H1 (cell line): ENCODE data around the gene BTAF1. TPM values are rescaled to one million over a fixed set of nuclear protein-coding genes. Genes with fewer than 3 reads are reported as not detected.

Experiments used
- GTF2F1 ChIP-seq: IDR thresholded peaks from 2 replicates; pipeline ENCODE4 v1.6.1; 2012; ENCODE audit warnings: low read depth, low read length, improper control_type of control experiment, borderline replicate concordance
- polyA plus RNA-seq, 7 experiments: library from polyadenylated mRNA; depleted of rRNA in 3 of 7; stranded (reverse) in 5 of 7; unstranded in 2 of 7; fragments of >200 nt in 5 of 7; fragments of 200-250 nt in 2 of 7; gene quantifications; 1 replicate in 5 of 7; 2 replicates in 1 of 7; 4 replicates in 1 of 7; pipeline versions ENCODE4 v1.2.1 to v1.2.3, GENCODE V29; 2011 to 2013; ENCODE audit warnings: missing spikeins in 2 of 7, mixed read lengths in 2 of 7
- total RNA-seq: library from RNA; stranded (reverse); fragmentation: NEBNext Ultra II Directional; extraction: Animal tissue kit (Norgen Biotek cat#: 25700); gene quantifications from 2 replicates; pipeline ENCODE4 v1.2.1, GENCODE V29; 2021

The BTAF1 gene
- total and polyA plus RNA-seq, 2 of the 8 experiments (the other 6 are each of a cell fraction or from before 2014, with no cell fraction given) = 24.5 to 39.1 TPM

- no peak for TF ChIP-seq GTF2F1
- TF ChIP-seq, all 59 proteins: peak for 0
Observed at GRCh38 chr10:92042541-92042940, 119.0 kb downstream of the BTAF1 start (continued).
